Measurements from ENCODE around the gene CHRND. TPM values are rescaled to one million over a fixed set of nuclear protein-coding genes. Genes with fewer than 3 reads are reported as not detected.

Gene CHRND
- total and polyA plus RNA-seq, 2 of the 4 experiments (the other 2 are of a cell fraction) = not detected

- H3K23ac ChIP-seq (ENCODE audit: low read depth, low read length) = no peak overlapping the region
- H3K27me3 ChIP-seq (ENCODE audit: control insufficient read depth, insufficient read depth, low read length) = peaks cover 73% of the 10 kb centered on the region
- no peak overlapping the region for H2BK15ac ChIP-seq (ENCODE audit: low read depth, low read length)
- no peak overlapping the region for H2BK5ac ChIP-seq (ENCODE audit: low read depth, low read length, poor library complexity, severe bottlenecking)
- H2AK5ac ChIP-seq (ENCODE audit: low read depth, low read length) = no peak overlapping the region
- peak overlapping the region; percentile 23 for H2AFZ ChIP-seq (replicated peaks; ENCODE audit: low read length, poor library complexity)
- no peak overlapping the region for H3K4ac ChIP-seq (ENCODE audit: low read depth, low read length)
- no peak overlapping the region for H2BK120ac ChIP-seq (ENCODE audit: low read depth, low read length)
- TF ChIP-seq MXI1 (IDR thresholded peaks at IDR 0.05; ENCODE audit: borderline replicate concordance, low read depth, low read length) (no peak), RFX5 (IDR thresholded peaks at IDR 0.05; ENCODE audit: low read depth, low read length) (no peak), BHLHE40 (IDR thresholded peaks at IDR 0.05; ENCODE audit: low read depth, low read length) (peak; percentile 72; the same call in 1 of the 2 replicates), CEBPB (IDR thresholded peaks at IDR 0.05; ENCODE audit: low read depth, low read length) (no peak)
- H3K9ac ChIP-seq (ENCODE audit: low read depth, low read length) = no peak overlapping the region
- in situ Hi-C loops (cut with MboI; ENCODE audit: low sequenced_read_pairs) = no loop called here
- H3K14ac ChIP-seq (replicated peaks; ENCODE audit: low read depth, low read length) = no peak overlapping the region
- H3K27ac ChIP-seq (ENCODE audit: insufficient read depth, low read length) = no peak overlapping the region
- H3K56ac ChIP-seq (ENCODE audit: extremely low read depth, insufficient read depth, low read length) = no peak overlapping the region
- WGBS, 2 experiments (ENCODE audit: extremely low coverage in 2 of 2, insufficient read length in 1 of 2) = 14% methylated on average over 8 of the region's 21 CpGs; no CpG with 5 or more reads in 1 of the 2 experiments
- BruUV-seq (replicated peaks) = no TSS peak
- no peak overlapping the region for H4K8ac ChIP-seq (ENCODE audit: low read depth in 2 of 2, low read length in 2 of 2)
- H3K4me3 ChIP-seq (ENCODE audit: insufficient read depth, low read depth, low read length) = no peak overlapping the region
- no peaks in the 10 kb centered on the region for H3K9me1 ChIP-seq (ENCODE audit: insufficient read depth, low read length)
- H3K18ac ChIP-seq (ENCODE audit: low read depth, low read length) = no peak overlapping the region
- intact Hi-C loops (cut with micrococcal nuclease) = loop anchor here (10.0 kb wide), 1 partner anchor 598 kb away; no protein-coding TSS in a partner anchor
- H4K5ac ChIP-seq (ENCODE audit: low read depth, low read length) = no peak overlapping the region
- no peaks in the 10 kb centered on the region for H4K20me1 ChIP-seq (ENCODE audit: insufficient read depth, low read length)
- H2BK20ac ChIP-seq (ENCODE audit: low read depth, low read length) = no peak overlapping the region
- no peaks in the 10 kb centered on the region for H3K36me3 ChIP-seq (ENCODE audit: control insufficient read depth, insufficient read depth, low read length)
- POLR2A ChIA-PET (ENCODE audit: unreplicated experiment) = no interaction called here
- no peaks in the 10 kb centered on the region for H3K9me3 ChIP-seq (ENCODE audit: control insufficient read depth, insufficient read depth, low read length)
- H3K4me2 ChIP-seq (ENCODE audit: low read depth, low read length) = peak overlapping the region; percentile 54; the same call in 1 of the 2 replicates
- no peak overlapping the region for H4K91ac ChIP-seq (ENCODE audit: insufficient read depth, low read depth, low read length)
- H3K4me1 ChIP-seq (ENCODE audit: control insufficient read depth, insufficient read depth, low read length) = no peaks in the 10 kb centered on the region
- ATAC-seq (ENCODE audit: low read depth) (no peak), DNase-seq (peak; percentile 6)
- H3K79me1 ChIP-seq (ENCODE audit: low read depth in 1 of 2, low read length in 2 of 2) = no peaks in the 10 kb centered on the region
- CTCF ChIA-PET = no interaction called here
- dilution Hi-C loops (cut with HindIII; ENCODE audit: low sequenced_read_pairs, unreplicated experiment) = no loop called here
- no peak overlapping the region for H2AK9ac ChIP-seq (replicated peaks; ENCODE audit: low read depth, low read length, poor library complexity)
Measured at GRCh38 chr2:232502511-232502910, 23.4 kb upstream of the CHRND start.
